Measurements from ENCODE around the gene NEMP1. TPM values are rescaled to one million over a fixed set of nuclear protein-coding genes. Genes with fewer than 3 reads are reported as not detected.

NEMP1 gene
- total RNA-seq, 6 donors from 2014 or later, result 6.2 to 13.6 (median 10.0) TPM

DNA sequence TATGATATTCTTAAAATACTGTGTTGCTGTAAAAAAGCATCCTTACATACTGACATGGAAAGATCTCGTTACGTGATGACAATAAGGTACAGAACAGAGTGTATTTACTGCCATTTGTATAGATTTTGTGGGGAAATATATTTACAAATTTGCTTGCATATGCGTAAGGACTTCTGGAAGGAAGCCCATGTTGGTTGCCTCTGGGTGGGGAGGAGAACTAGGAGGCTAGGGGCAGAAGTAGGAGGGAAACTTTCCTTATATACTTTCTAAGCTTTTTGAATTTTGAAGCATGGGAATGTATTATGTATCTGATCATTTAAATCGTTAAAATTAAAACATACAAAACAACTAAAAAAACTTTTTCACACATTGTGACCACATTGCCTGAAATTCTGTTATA, 38.4 kb downstream of the NEMP1 start:
- H3K4me1 ChIP-seq, result no peaks in the 10 kb centered on the region
- H3K36me3 ChIP-seq, result no peaks in the 10 kb centered on the region
- TF ChIP-seq, protein P1, sequence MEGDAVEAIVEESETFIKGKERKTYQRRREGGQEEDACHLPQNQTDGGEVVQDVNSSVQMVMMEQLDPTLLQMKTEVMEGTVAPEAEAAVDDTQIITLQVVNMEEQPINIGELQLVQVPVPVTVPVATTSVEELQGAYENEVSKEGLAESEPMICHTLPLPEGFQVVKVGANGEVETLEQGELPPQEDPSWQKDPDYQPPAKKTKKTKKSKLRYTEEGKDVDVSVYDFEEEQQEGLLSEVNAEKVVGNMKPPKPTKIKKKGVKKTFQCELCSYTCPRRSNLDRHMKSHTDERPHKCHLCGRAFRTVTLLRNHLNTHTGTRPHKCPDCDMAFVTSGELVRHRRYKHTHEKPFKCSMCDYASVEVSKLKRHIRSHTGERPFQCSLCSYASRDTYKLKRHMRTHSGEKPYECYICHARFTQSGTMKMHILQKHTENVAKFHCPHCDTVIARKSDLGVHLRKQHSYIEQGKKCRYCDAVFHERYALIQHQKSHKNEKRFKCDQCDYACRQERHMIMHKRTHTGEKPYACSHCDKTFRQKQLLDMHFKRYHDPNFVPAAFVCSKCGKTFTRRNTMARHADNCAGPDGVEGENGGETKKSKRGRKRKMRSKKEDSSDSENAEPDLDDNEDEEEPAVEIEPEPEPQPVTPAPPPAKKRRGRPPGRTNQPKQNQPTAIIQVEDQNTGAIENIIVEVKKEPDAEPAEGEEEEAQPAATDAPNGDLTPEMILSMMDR (IDR thresholded peaks at IDR 0.05), result no peak
- TF ChIP-seq POLR2A (IDR thresholded peaks at IDR 0.05), result no peak
- no peak for TF ChIP-seq EP300 (IDR thresholded peaks at IDR 0.05)
- TF ChIP-seq POLR2AphosphoS5 (IDR thresholded peaks at IDR 0.05), result no peak
- 92% methylated on average over 4 of the region's 4 CpGs for WGBS, 2 donors
- ATAC-seq (ENCODE audit: low FRiP score in 2 of 2) (no peak), DNase-seq (no peak)
- no peak overlapping the region for H3K4me3 ChIP-seq
- no peaks in the 10 kb centered on the region for H3K27me3 ChIP-seq
- H3K9me3 ChIP-seq, result no peaks in the 10 kb centered on the region
- H3K27ac ChIP-seq, result no peak overlapping the region

GRCh38 chr12:57039016-57039798, 39.4 kb downstream of the NEMP1 start:
- H3K4me3 ChIP-seq, result no peak overlapping the region
- H3K27me3 ChIP-seq, result no peaks in the 10 kb centered on the region
- no peak for DNase-seq
- TF ChIP-seq POLR2AphosphoS5 (IDR thresholded peaks at IDR 0.05) (no peak), POLR2A (IDR thresholded peaks at IDR 0.05) (no peak), EP300 (IDR thresholded peaks at IDR 0.05) (no peak)
- TF ChIP-seq, protein P1 (IDR thresholded peaks at IDR 0.05), result no peak
- no peak overlapping the region for H3K27ac ChIP-seq
- H3K9me3 ChIP-seq, result no peaks in the 10 kb centered on the region
- no peaks in the 10 kb centered on the region for H3K36me3 ChIP-seq
- WGBS, 2 donors, result 76 to 78% methylated on average over 9 of the region's 9 CpGs
- no peak for ATAC-seq (ENCODE audit: low FRiP score in 2 of 2)
- H3K4me1 ChIP-seq, result no peaks in the 10 kb centered on the region

DNA sequence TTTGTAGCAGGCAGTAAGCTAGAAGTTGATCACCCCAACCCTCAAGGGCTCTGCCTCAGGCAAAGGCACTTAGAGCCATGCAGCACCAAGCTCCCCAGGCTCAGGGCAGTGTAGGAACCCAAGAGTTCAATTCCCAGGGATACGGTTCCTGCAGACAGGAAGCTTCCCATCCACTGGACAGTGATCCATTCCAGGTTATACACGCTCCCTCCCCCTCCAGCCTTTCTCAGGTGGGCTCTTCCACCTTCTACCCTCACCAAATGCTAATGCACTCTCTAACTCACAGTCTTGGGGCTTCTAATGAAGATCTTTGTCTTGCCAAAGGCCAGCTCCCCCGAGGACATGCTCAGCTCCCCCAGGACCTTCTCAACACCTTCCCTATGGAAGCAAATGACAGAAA, 41.3 kb downstream of the NEMP1 start:
- H3K36me3 ChIP-seq, result no peaks in the 10 kb centered on the region
- H3K4me3 ChIP-seq, result no peak overlapping the region
- no peaks in the 10 kb centered on the region for H3K9me3 ChIP-seq
- H3K4me1 ChIP-seq, result no peaks in the 10 kb centered on the region
- no peak for ATAC-seq (ENCODE audit: low FRiP score in 2 of 2)
- no peak for DNase-seq
- TF ChIP-seq POLR2AphosphoS5 (IDR thresholded peaks at IDR 0.05), result no peak
- TF ChIP-seq, protein P1 (IDR thresholded peaks at IDR 0.05), result no peak
- TF ChIP-seq EP300 (IDR thresholded peaks at IDR 0.05), result no peak
- no peak for TF ChIP-seq POLR2A (IDR thresholded peaks at IDR 0.05)
- H3K27ac ChIP-seq, result no peak overlapping the region
- 70 to 87% methylated on average over 3 of the region's 3 CpGs for WGBS, 2 donors
- no peaks in the 10 kb centered on the region for H3K27me3 ChIP-seq

DNA sequence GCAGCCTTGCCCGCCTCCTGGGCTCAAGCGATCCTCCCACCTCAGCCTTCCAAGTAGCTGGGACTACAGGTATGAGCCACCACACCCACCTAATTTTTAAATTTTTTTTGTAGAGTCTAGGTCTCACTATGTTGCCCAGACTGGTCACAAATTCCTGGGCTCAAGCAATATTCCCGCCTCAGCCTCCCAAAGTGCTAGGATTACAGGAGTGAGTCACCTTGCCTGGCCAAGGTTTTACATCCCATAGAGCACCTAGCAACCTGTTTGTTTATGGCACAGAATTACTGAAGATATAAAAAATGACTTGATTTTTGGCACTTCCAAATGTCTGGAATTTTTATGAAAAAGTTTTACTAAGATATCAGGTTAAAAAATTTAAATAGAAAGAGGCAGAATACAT, 45.2 kb downstream of the NEMP1 start:
- Histone ChIP-seq H3K9me3 (no peaks in the 10 kb centered on the region), H3K4me3 (no peak overlapping the region), H3K36me3 (no peaks in the 10 kb centered on the region), H3K27ac (no peak overlapping the region), H3K4me1 (no peaks in the 10 kb centered on the region), H3K27me3 (no peaks in the 10 kb centered on the region)
- DNase-seq (no peak), ATAC-seq (ENCODE audit: low FRiP score in 2 of 2) (no peak)
- no peak for TF ChIP-seq EP300 (IDR thresholded peaks at IDR 0.05)
- no peak for TF ChIP-seq POLR2A (IDR thresholded peaks at IDR 0.05)
- TF ChIP-seq POLR2AphosphoS5 (IDR thresholded peaks at IDR 0.05), result no peak
- TF ChIP-seq, protein P1 (IDR thresholded peaks at IDR 0.05), result no peak
- WGBS, 2 donors, result 85 to 94% methylated on average over 3 of the region's 3 CpGs

DNA sequence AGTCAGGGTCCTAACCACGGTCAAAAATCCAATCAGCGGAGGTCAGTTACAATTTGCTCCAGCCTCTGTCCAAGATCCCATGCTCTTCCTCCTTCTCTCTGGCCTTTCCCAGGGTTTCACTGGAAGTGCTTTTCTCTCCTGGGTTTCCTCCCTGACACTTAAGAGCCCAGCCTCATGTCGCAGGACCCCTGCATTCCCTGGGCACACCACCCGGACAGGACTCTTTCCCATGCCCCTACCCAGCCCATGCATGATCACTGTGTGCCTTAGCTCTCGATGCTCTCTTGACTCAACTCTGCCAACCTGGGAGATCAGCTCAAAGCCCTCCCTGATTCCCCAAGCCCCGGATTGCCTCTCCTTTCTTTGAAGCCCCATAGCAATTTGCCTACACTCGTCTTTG, 46.8 kb downstream of the NEMP1 start:
- no peaks in the 10 kb centered on the region for H3K36me3 ChIP-seq
- no peaks in the 10 kb centered on the region for H3K4me1 ChIP-seq
- DNase-seq (no peak), ATAC-seq (ENCODE audit: low FRiP score in 2 of 2) (no peak)
- TF ChIP-seq POLR2A (IDR thresholded peaks at IDR 0.05) (no peak), EP300 (IDR thresholded peaks at IDR 0.05) (no peak), POLR2AphosphoS5 (IDR thresholded peaks at IDR 0.05) (no peak)
- TF ChIP-seq, protein P1 (IDR thresholded peaks at IDR 0.05), result no peak
- no peaks in the 10 kb centered on the region for H3K27me3 ChIP-seq
- no peak overlapping the region for H3K27ac ChIP-seq
- 83 to 89% methylated on average over 7 of the region's 7 CpGs for WGBS, 2 donors
- no peak overlapping the region for H3K4me3 ChIP-seq
- no peaks in the 10 kb centered on the region for H3K9me3 ChIP-seq
